Myocyte (in vitro differentiated cells): ENCODE results near the gene TAP1. TPM values are rescaled to one million over a fixed set of nuclear protein-coding genes. Genes with fewer than 3 reads are reported as not detected.

Experiments
- DNase-seq: peaks from one replicate; pipeline ENCODE4 v3.0.0-alpha.2; 2012; ENCODE audit warnings: low read depth
- total RNA-seq: library from RNA; depleted of rRNA; stranded (reverse); fragments of >200 nt; gene quantifications from 2 replicates; pipeline ENCODE4 v1.2.3, GENCODE V29; 2014

The TAP1 gene
- total RNA-seq, 1 donor from 2014 or later = 54.7 TPM

- DNase-seq = no peak
Measured at GRCh38 chr6:32865724-32866443, 12.4 kb upstream of the TAP1 start.

DNA sequence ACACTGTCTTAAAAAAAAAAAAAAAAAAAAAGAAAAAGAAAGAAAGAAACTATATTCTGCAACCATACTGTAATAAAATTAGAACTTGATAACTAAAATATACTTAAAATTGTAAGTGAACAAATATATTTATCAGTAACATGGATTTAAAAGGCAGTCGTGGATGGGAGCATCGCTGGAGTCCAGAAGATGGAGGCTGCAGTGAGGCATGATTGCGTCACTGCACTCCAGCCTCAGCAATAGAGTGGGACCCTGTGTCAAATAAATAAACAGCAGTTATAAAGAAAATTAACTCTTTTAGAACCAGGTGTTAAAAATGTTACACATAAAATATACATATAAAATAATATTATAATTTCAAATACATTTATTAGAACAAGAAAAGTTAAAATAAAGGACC lies 9.2 kb upstream of the TAP1 start:
- DNase-seq = no peak

DNA sequence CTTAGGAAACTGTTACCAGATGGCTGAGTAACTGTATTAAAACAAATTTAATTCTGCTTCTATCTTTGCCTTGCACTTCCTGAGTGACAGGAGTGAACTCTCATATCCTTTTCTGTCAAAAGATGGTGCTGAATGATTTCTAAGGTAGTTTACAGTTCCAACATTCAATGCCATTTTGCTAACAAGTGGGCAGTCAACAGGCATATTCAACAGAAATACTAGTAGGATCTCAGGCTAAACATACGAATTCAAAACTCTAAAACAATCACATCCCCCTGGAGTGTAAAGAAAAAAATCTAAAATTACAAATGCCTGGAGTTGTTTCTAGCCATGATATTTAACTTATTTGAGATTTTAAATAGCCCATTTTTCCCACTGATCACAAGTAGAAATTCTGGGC lies 7.2 kb upstream of the TAP1 start:
- DNase-seq = no peak

DNA sequence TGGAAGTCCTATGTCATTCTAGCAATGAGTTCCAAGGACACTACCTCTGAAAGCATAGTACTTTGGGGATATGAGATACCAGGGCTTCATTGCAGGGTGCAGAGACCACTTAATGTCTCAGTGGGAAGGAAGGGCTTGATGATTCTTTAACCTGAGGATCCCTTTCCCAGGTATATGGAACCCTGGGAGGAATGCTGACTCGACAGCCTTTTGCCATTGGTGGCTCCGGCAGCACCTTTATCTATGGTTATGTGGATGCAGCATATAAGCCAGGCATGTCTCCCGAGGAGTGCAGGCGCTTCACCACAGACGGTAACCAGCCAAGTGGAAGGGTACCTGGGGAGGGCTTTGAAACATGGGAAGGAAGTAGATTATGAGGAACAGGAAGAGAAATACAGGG lies 4.7 kb upstream of the TAP1 start:
- DNase-seq = no peak

DNA sequence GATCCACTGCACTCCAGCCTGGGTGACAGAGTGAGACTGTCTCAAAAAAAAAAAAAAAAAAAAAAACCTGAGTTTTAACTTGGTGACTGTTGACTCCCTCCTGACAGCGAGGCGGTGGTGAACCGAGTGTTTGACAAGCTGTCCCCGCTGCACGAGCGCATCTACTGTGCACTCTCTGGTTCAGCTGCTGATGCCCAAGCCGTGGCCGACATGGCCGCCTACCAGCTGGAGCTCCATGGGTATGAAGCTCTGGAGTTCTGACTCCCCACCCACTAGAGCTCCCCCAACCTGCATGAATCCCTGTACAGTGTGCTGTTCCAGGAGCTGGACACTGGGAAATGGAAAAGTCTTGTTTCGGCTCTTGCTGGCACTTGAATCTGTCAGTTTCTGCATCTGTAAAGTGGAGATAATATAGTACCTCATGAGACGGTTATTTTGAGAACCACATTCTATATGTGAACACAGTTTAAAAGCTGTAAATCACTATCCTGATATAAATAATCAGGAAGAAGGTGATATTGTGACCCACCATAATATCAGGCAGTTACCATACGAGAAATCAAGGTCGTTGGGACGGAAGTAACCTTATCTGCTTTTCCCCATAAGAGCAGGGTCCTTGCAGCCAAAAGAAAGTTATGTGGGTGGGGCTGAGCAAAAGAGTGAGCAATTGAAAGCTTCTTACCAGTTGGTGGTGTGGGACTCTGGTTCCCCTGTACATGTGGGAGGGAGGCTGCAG lies 3.8 kb upstream of the TAP1 start:
- no peak for DNase-seq

GRCh38 chr6:32855467-32856174 lies 2.1 kb upstream of the TAP1 start:
- no peak for DNase-seq

- peak; percentile 38 for DNase-seq
Measured at GRCh38 chr6:32854376-32855178, 1.1 kb upstream of the TAP1 start.

GRCh38 chr6:32852844-32853540 lies 512 bp downstream of the TAP1 start:
- DNase-seq = peak; percentile 61

- DNase-seq = peak; percentile 28
Measured at GRCh38 chr6:32852018-32852843, 1.3 kb downstream of the TAP1 start.

DNA sequence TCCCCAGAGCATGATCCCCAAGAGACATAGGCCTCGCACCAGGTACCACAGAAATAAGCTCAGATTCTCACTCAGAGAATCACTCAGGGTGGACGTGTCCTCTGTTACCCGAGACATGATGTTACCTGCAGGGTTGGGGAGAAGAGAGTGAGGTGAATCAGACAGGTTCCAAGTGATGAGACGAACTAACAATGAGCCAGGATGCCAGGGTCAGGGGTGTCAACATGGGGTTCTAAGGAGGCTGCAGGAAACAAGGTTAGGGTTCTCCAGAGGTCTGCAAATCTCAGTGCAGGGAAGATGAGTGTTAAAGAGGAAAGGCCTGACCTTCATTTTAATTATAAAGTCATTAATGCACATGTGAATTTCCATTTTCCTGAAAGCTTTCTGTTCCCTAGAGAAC lies 2.5 kb downstream of the TAP1 start:
- no peak for DNase-seq

DNA sequence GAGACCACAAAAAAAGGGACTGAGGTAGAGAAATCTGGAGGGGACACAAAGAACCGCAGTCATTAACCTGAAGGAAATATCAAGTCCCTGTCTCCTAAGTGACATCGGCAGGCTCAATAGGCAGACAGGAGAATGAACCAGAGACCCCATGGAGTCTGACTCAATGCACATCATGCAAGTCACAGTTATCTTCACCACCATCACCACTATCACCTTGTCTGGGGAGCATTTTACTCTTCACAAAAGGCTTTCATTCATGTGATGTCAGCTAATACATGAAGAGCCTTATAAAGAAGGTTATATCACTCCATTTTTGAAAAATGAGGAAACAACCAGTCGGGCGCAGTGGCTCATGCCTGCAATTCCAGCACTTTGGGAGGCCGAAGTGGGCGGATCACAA lies 4.4 kb downstream of the TAP1 start:
- DNase-seq = no peak

DNA sequence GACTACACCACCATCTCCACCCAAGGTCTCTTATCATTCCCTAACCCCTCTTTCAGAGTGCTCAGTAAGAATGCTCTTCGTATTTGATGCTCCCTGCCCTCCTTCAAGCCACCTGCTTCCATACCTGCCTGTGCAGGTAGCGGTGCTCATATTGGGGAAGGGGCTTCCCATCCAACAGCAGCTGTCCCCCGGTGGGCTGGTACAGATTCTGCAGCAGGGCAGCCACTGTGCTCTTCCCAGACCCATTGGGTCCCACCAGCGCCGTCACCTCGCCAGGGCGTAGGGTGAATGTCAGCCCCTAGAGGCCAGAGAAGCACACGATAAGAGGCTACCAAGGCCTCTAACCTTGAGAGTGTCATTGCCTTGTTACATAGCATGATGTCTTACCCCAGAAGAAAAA lies 5.7 kb downstream of the TAP1 start:
- DNase-seq = no peak

- no peak for DNase-seq
Measured at GRCh38 chr6:32847004-32847403, 6.5 kb downstream of the TAP1 start.

GRCh38 chr6:32845384-32845884 lies 8.1 kb downstream of the TAP1 start:
- DNase-seq = no peak

GRCh38 chr6:32844839-32845383 lies 8.6 kb downstream of the TAP1 start:
- no peak for DNase-seq

- DNase-seq = peak; percentile 95
Measured at GRCh38 chr6:32843979-32844838, 9.3 kb downstream of the TAP1 start, which contains the start of gene PSMB8. Gene PSMB8, minus strand, starts transcription at chr6:32844047. Its CDS starts 51 bp downstream, at chr6:32843996.

DNA sequence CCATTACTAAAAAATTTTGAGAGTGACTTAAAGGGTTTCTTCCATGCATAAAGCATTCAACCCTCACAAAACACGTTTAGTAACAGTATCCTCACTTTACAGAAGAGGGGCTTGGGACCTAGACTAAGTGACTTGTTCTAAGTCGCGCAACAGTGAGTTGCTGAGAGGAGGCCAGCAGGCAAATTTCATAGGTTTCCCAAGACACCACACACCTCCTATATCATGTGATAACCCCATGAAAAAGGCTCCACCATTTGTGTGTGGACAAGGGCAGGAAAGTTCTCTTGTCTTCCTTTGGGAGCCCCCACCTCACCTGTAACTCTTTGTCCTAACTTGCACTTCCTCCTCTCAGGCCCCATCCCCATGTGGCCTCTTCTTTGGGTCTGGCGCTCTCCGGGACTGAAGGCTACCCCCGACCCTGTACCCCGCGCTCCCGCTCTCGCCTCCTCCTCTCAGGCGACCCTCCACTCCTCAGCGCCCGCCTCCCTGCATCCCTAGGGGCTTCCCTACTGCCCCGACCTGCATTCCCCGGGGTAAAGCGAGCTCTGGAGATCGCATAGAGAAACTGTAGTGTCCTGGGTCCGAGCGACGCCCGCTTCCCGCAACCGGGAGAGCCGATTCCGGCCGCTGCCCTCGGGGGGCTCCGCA lies 10.0 kb downstream of the TAP1 start:
- DNase-seq = no peak

DNA sequence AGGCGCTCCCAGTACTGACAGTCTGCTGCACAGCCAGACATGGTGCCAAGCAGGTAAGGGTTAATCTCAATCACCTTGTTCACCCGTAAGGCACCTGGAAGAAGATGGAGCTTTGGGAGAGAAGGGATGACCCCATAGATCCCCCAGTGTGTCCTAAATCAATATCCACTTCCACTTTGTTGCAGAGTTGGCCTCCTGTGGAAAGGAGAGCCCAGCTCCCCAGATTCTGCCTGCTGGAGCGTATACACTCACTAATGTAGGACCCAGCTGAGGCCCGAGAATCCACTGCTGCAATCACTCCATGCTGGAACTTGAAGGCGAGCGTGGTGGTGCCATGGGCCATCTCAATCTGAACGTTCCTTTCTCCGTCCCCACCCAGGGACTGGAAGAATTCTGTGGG lies 10.8 kb downstream of the TAP1 start:
- no peak for DNase-seq
